ENCODE measurements around the gene ANKRD13A. TPM values are rescaled to one million over a fixed set of nuclear protein-coding genes. Genes with fewer than 3 reads are reported as not detected.
"Not testable (repeated sequence)": the region's sequence is repeated elsewhere in the genome, so short reads cannot be mapped to it uniquely, and the experiment has no call there.

ANKRD13A gene
- total RNA-seq, 4 donors from 2014 or later = 38.5 to 69.0 (median 51.7) TPM

- TF ChIP-seq POLR2A (IDR thresholded peaks at IDR 0.05) = no peak
- no peak for TF ChIP-seq EP300 (IDR thresholded peaks at IDR 0.05)
- no peak for TF ChIP-seq CTCF (IDR thresholded peaks at IDR 0.05)
- H3K27me3 ChIP-seq = no peaks in the 10 kb centered on the region
- no peak for DNase-seq (ENCODE audit: low spot score in 2 of 2)
- H3K36me3 ChIP-seq = peaks cover 0 to 38% (median 0%) of the 10 kb centered on the region in 3 donors
- H3K4me3 ChIP-seq = no peak overlapping the region
- H3K27ac ChIP-seq = no peak overlapping the region
- WGBS, 2 donors = 71 to 88% methylated on average over 2 of the region's 2 CpGs
- H3K4me1 ChIP-seq = peaks cover 0 to 3% (median 0%) of the 10 kb centered on the region in 4 donors
- H3K9me3 ChIP-seq = no peaks in the 10 kb centered on the region
Observed at GRCh38 chr12:110065540-110065939, 66.3 kb downstream of the ANKRD13A start.

- Histone ChIP-seq H3K27ac (no peak overlapping the region), H3K36me3 (peaks cover 0 to 38% (median 0%) of the 10 kb centered on the region in 3 donors), H3K9me3 (no peaks in the 10 kb centered on the region), H3K27me3 (no peaks in the 10 kb centered on the region), H3K4me1 (peaks cover 0 to 3% (median 0%) of the 10 kb centered on the region in 4 donors), H3K4me3 (no peak overlapping the region)
- TF ChIP-seq CTCF (IDR thresholded peaks at IDR 0.05) = no peak
- TF ChIP-seq EP300 (IDR thresholded peaks at IDR 0.05) = no peak
- no peak for TF ChIP-seq POLR2A (IDR thresholded peaks at IDR 0.05)
- WGBS, 2 donors = 90 to 94% methylated on average over 7 of the region's 7 CpGs
- no peak for DNase-seq (ENCODE audit: low spot score in 2 of 2)
Observed at GRCh38 chr12:110067531-110067930, 68.3 kb downstream of the ANKRD13A start.

GRCh38 chr12:110068115-110068514 lies 68.9 kb downstream of the ANKRD13A start:
- not testable (repeated sequence) for H3K4me3 ChIP-seq; H3K27ac ChIP-seq; H3K9me3 ChIP-seq; H3K4me1 ChIP-seq; H3K27me3 ChIP-seq; DNase-seq (ENCODE audit: low spot score in 2 of 2)
- peaks cover 0 to 38% (median 0%) of the 10 kb centered on the region in 3 donors for H3K36me3 ChIP-seq
- WGBS, 2 donors = 91 to 93% methylated on average over 9 of the region's 9 CpGs

GRCh38 chr12:110068654-110069053 lies 69.4 kb downstream of the ANKRD13A start:
- Histone ChIP-seq H3K4me1 (peaks cover 0 to 11% (median 0%) of the 10 kb centered on the region in 4 donors), H3K36me3 (peaks cover 0 to 38% (median 0%) of the 10 kb centered on the region in 3 donors), H3K9me3 (no peaks in the 10 kb centered on the region), H3K4me3 (no peak overlapping the region), H3K27me3 (no peaks in the 10 kb centered on the region), H3K27ac (no peak overlapping the region)
- TF ChIP-seq CTCF (IDR thresholded peaks at IDR 0.05) (no peak), EP300 (IDR thresholded peaks at IDR 0.05) (no peak), POLR2A (IDR thresholded peaks at IDR 0.05) (no peak)
- 96 to 100% methylated on average over 2 of the region's 2 CpGs for WGBS, 2 donors
- DNase-seq (ENCODE audit: low spot score in 2 of 2) = no peak

GRCh38 chr12:110071504-110071903 lies 72.3 kb downstream of the ANKRD13A start:
- peak overlapping the region in 1 of 4 donors; percentile 88 for H3K27ac ChIP-seq
- TF ChIP-seq CTCF (IDR thresholded peaks at IDR 0.05) (no peak), EP300 (IDR thresholded peaks at IDR 0.05) (no peak), POLR2A (IDR thresholded peaks at IDR 0.05) (no peak)
- no peaks in the 10 kb centered on the region for H3K9me3 ChIP-seq
- no peak for DNase-seq (ENCODE audit: low spot score in 2 of 2)
- peaks cover 0 to 30% (median 0%) of the 10 kb centered on the region in 4 donors for H3K4me1 ChIP-seq
- H3K27me3 ChIP-seq = no peaks in the 10 kb centered on the region
- H3K36me3 ChIP-seq = peaks cover 0 to 16% (median 0%) of the 10 kb centered on the region in 3 donors
- no peak overlapping the region for H3K4me3 ChIP-seq

- H3K27me3 ChIP-seq = no peaks in the 10 kb centered on the region
- H3K4me3 ChIP-seq = peak overlapping the region in 1 of 4 donors; percentile 50
- TF ChIP-seq EP300 (IDR thresholded peaks at IDR 0.05) (no peak), POLR2A (IDR thresholded peaks at IDR 0.05) (no peak), CTCF (IDR thresholded peaks at IDR 0.05) (no peak)
- peaks cover 0 to 30% (median 0%) of the 10 kb centered on the region in 4 donors for H3K4me1 ChIP-seq
- DNase-seq (ENCODE audit: low spot score in 2 of 2) = no peak
- WGBS, 2 donors = 96% methylated on average over 3 of the region's 3 CpGs
- no peaks in the 10 kb centered on the region for H3K9me3 ChIP-seq
- peak overlapping the region in 2 of 4 donors; percentile 81 to 88 for H3K27ac ChIP-seq
- peaks cover 0 to 11% (median 0%) of the 10 kb centered on the region in 3 donors for H3K36me3 ChIP-seq
Observed at GRCh38 chr12:110071967-110072366, 72.7 kb downstream of the ANKRD13A start.

- H3K27me3 ChIP-seq; H3K36me3 ChIP-seq; DNase-seq (ENCODE audit: low spot score in 2 of 2); H3K9me3 ChIP-seq: not testable (repeated sequence)
- Histone ChIP-seq H3K4me1 (peaks cover 0 to 30% (median 0%) of the 10 kb centered on the region in 4 donors), H3K4me3 (peak overlapping the region; percentile 18 to 55 (median 44)), H3K27ac (peak overlapping the region; percentile 34 to 88 (median 64))
- 45 to 55% methylated on average over 9 of the region's 9 CpGs for WGBS, 2 donors
Observed at GRCh38 chr12:110072636-110073035, 73.4 kb downstream of the ANKRD13A start.

All from tibial nerve (tissue), 4 donors.